Spleen (tissue), 11 donors: ENCODE data around the gene ABCF1. TPM values are rescaled to one million over a fixed set of nuclear protein-coding genes. Genes with fewer than 3 reads are reported as not detected.

ENCODE experiments used
- DNase-seq: peaks from one replicate; pipeline ENCODE4 v3.0.0-alpha.2; 2020
- H3K27ac ChIP-seq, 8 donors: fragments of 200-600 bp; sonication (generic) in 7 of 8; 1 replicate in 4 of 8; 2 replicates in 4 of 8; pipeline versions ENCODE4 v1.5.0 to v1.8.0; 2016 to 2021; ENCODE audit warnings: inconsistent platforms in 4 of 8, mild to moderate bottlenecking in 4 of 8, moderate library complexity in 1 of 8
- H3K27me3 ChIP-seq, 7 donors: fragments of 200-600 bp; sonication (generic) in 6 of 7; replicated peaks in 1 of 7; 1 replicate in 4 of 7; 2 replicates in 3 of 7; pipeline versions ENCODE4 v1.5.0 to v1.8.0; 2016 to 2021; ENCODE audit warnings: inconsistent platforms in 3 of 7, mild to moderate bottlenecking in 1 of 7
- H3K36me3 ChIP-seq, 6 donors: fragments of 200-600 bp; sonication (generic) in 5 of 6; 1 replicate in 4 of 6; 2 replicates in 2 of 6; pipeline versions ENCODE4 v1.5.0 to v1.8.0; 2016 to 2021; ENCODE audit warnings: inconsistent platforms in 2 of 6
- H3K4me1 ChIP-seq, 6 donors: fragments of 200-600 bp; sonication (generic) in 5 of 6; 1 replicate in 3 of 6; 2 replicates in 3 of 6; pipeline versions ENCODE4 v1.5.0 to v1.8.0; 2016 to 2021; ENCODE audit warnings: inconsistent platforms in 3 of 6
- H3K4me3 ChIP-seq, 8 donors: fragments of 200-600 bp; sonication (generic) in 7 of 8; 1 replicate in 4 of 8; 2 replicates in 4 of 8; pipeline versions ENCODE4 v1.5.0 to v1.8.0; 2016 to 2021; ENCODE audit warnings: inconsistent platforms in 4 of 8, mild to moderate bottlenecking in 4 of 8, moderate library complexity in 2 of 8
- H3K9me3 ChIP-seq, 8 donors: fragments of 200-600 bp; sonication (generic) in 7 of 8; 1 replicate in 4 of 8; 2 replicates in 4 of 8; pipeline versions ENCODE4 v1.5.0 to v1.8.0; 2016 to 2021; ENCODE audit warnings: inconsistent platforms in 4 of 8
- CTCF ChIP-seq, 11 experiments: fragments of 200-600 bp in 7 of 11; fragments of 450-650 bp in 4 of 11; sonication (generic) in 4 of 11; IDR thresholded peaks in 8 of 11; conservative IDR thresholded peaks in 3 of 11; 1 replicate in 7 of 11; 2 replicates in 4 of 11; pipeline versions ENCODE4 v1.4.0 to v1.8.0; 2016 to 2021; ENCODE audit warnings: antibody characterized with exemption in 11 of 11, inconsistent platforms in 4 of 11, mild to moderate bottlenecking in 1 of 11
- POLR2A ChIP-seq, 3 donors: fragments of 450-650 bp; IDR thresholded peaks; one replicate each; pipeline ENCODE4 v1.5.1; 2017; ENCODE audit warnings: antibody characterized with exemption in 3 of 3, mild to moderate bottlenecking in 1 of 3
- POLR2AphosphoS5 ChIP-seq, 3 donors: sonication (generic); formaldehyde crosslinking; IDR thresholded peaks; one replicate each; pipeline ENCODE4 v1.5.1; 2017; ENCODE audit warnings: antibody characterized with exemption in 3 of 3
- WGBS, 5 donors: extraction: QIAGEN DNeasy Blood & Tissue Kit in 3 of 5; methylation state at CpG; one replicate each; pipeline versions ENCODE4 v1.1.5 to v1.1.7; 2013 to 2018; 5-methylcytosine and 5-hydroxymethylcytosine counted together
- intact Hi-C: fragments of 100-400 bp; cut with DNase I; formaldehyde crosslinking; loops from one replicate; pipeline ENCODE4 v1.15.0; 2023; ENCODE audit warnings: low total_unique reads
- polyA plus RNA-seq, 3 donors: library from polyadenylated mRNA; stranded (reverse); fragments of 200-250 nt; gene quantifications; one replicate each; pipeline ENCODE4 v1.2.1, GENCODE V29; 2013
- total RNA-seq, 7 donors: library from RNA; depleted of rRNA in 3 of 7; stranded (reverse); fragments of >200 nt in 3 of 7; fragmentation: NEBNext Ultra II Directional in 4 of 7; extraction: Animal tissue kit (Norgen Biotek cat#: 25700) in 4 of 7; gene quantifications; one replicate each; pipeline versions ENCODE4 v1.1.0 to v1.2.1, GENCODE V29; 2016 to 2021
- donor health status: healthy with polysubstance abuse.
- donor health status: DM: no; HTN: no; CAD: no; lungs with moderate emphysema.
- donor health status: DM: no; HTN: no; CAD: no.
- donor health status: Bipolar disorder and iron deficiency.
- donor health status: healthy.
- donor health status: DM: no; HTN: no; CAD: no.
- donor health status: DM: yes; HTN: yes; CAD: no.

The ABCF1 gene
- total and polyA plus RNA-seq, 10 donors, result 12.8 to 53.5 (median 33.2) TPM

DNA sequence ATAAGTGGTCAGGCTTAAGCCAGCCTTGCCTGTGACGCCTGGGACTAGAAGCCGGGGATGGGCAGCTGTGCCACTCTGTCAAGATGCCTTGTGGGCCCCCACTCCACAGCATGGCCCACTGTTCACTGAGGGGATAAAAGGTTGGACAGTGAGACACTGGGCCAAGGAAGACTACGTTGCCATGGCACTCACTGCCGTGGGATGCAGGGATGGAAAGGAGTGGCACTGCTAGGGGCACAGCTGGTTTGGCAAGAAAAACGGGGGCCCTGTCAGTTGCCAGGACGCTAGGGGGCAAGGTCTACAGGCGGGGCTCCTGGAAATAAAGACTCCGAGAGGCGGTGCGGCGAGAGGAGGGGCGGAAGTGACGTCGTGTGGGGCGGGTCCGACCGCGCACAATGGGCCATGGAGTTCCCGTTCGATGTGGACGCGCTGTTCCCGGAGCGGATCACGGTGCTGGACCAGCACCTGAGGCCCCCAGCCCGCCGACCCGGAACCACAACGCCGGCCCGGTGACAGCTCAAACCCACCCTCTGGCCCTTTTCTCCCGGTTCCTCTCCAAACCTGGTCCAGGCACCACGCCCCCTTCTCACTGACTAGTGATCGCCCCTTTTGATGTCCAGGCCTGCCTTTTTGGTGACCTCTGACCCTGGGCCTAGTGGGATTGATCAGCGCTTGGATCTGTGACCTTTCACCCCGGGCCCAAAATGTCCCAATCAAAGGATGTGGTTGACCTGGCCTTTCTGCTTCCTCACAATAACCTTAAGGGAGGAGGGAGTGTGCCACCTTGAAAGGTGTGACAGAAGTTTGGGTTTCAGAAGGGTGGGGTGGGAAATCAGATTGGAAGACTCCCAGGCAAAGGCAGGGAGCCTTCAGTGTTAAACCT is 55.5 kb downstream of the ABCF1 start, which contains the start of gene ATAT1:
Gene ATAT1 (plus strand): TSS at position 391 of the 883 bp plus-strand sequence.
- Histone ChIP-seq H3K4me1 (peaks cover 11 to 32% (median 22%) of the 10 kb centered on the region in 6 donors), H3K36me3 (peaks cover 3 to 85% (median 64%) of the 10 kb centered on the region in 6 donors), H3K9me3 (no peaks in the 10 kb centered on the region), H3K27me3 (no peaks in the 10 kb centered on the region), H3K4me3 (peak within 1 kb of the TSS; percentile 49 to 74 (median 53)), H3K27ac (peak within 1 kb of the TSS; percentile 66 to 93 (median 88))
- DNase-seq, result peak; percentile 97
- intact Hi-C loops, result no loop called here
- 4% methylated on average over 32 to 36 of the region's 36 CpGs for WGBS, 5 donors
- TF ChIP-seq POLR2AphosphoS5 (IDR thresholded peaks at IDR 0.05) (peak; percentile 90 to 95 (median 93)), CTCF (IDR thresholded peaks at IDR 0.05 in 8 of 11, conservative IDR thresholded peaks at IDR 0.05 in 3 of 11) (peak in 10 of 11 experiments; percentile 19 to 69 (median 58)), POLR2A (IDR thresholded peaks at IDR 0.05) (no peak)

DNA sequence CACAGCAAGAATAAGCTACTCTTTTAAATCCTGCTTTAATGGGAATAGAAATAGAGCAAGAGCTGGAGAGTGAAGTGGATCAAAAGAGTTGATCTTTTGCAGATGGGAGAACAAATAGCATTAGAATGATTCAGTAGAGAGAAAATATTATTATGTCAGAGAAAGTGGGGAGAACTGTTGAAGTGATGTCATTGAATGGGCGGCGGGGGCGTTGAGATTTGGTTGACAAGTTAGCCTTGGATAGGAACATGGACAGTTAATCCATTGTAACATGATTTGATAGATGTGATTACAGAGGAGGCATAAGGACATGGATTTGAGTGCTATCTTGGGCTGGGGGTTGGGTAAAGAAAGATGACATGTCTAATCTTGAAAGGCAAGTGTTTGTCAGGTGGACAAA is 64.6 kb downstream of the ABCF1 start:
- Histone ChIP-seq H3K4me1 (no peaks in the 10 kb centered on the region), H3K4me3 (no peak overlapping the region), H3K27me3 (no peaks in the 10 kb centered on the region), H3K36me3 (peaks cover 2 to 71% (median 14%) of the 10 kb centered on the region in 6 donors), H3K9me3 (no peaks in the 10 kb centered on the region), H3K27ac (no peak overlapping the region)
- WGBS, 5 donors, result 92 to 97% (median 96%) methylated on average over 3 of the region's 3 CpGs
- TF ChIP-seq POLR2A (IDR thresholded peaks at IDR 0.05) (no peak), CTCF (IDR thresholded peaks at IDR 0.05 in 8 of 11, conservative IDR thresholded peaks at IDR 0.05 in 3 of 11) (no peak), POLR2AphosphoS5 (IDR thresholded peaks at IDR 0.05) (no peak)
- no peak for DNase-seq
- intact Hi-C loops, result no loop called here

- no peak for TF ChIP-seq CTCF (IDR thresholded peaks at IDR 0.05 in 8 of 11, conservative IDR thresholded peaks at IDR 0.05 in 3 of 11)
- TF ChIP-seq POLR2A (IDR thresholded peaks at IDR 0.05), result no peak
- TF ChIP-seq POLR2AphosphoS5 (IDR thresholded peaks at IDR 0.05), result no peak
- peaks cover 0 to 21% (median under 1%) of the 10 kb centered on the region in 6 donors for H3K4me1 ChIP-seq
- intact Hi-C loops, result no loop called here
- peaks cover 0 to 66% (median 8%) of the 10 kb centered on the region in 6 donors for H3K36me3 ChIP-seq
- no peak for DNase-seq
- H3K4me3 ChIP-seq, result no peak overlapping the region
- no peaks in the 10 kb centered on the region for H3K9me3 ChIP-seq
- no peak overlapping the region for H3K27ac ChIP-seq
- 61 to 74% (median 63%) methylated on average over 10 of the region's 10 CpGs for WGBS, 5 donors
- H3K27me3 ChIP-seq, result no peaks in the 10 kb centered on the region
Observed at GRCh38 chr6:30640481-30640880, 69.2 kb downstream of the ABCF1 start.

- H3K27ac ChIP-seq, result no peak overlapping the region
- H3K4me1 ChIP-seq, result peaks cover 0 to 27% (median 4%) of the 10 kb centered on the region in 6 donors
- TF ChIP-seq CTCF (IDR thresholded peaks at IDR 0.05 in 8 of 11, conservative IDR thresholded peaks at IDR 0.05 in 3 of 11) (no peak), POLR2AphosphoS5 (IDR thresholded peaks at IDR 0.05) (no peak), POLR2A (IDR thresholded peaks at IDR 0.05) (no peak)
- 28 to 56% (median 47%) methylated on average over 1 of the region's 1 CpG for WGBS, 5 donors
- intact Hi-C loops, result no loop called here
- H3K36me3 ChIP-seq, result peaks cover 0 to 69% (median 8%) of the 10 kb centered on the region in 6 donors
- DNase-seq, result no peak
- no peak overlapping the region for H3K4me3 ChIP-seq
- no peaks in the 10 kb centered on the region for H3K27me3 ChIP-seq
- no peaks in the 10 kb centered on the region for H3K9me3 ChIP-seq
Observed at GRCh38 chr6:30641048-30641447, 69.8 kb downstream of the ABCF1 start.
